SK-N-SH treated with all-trans-retinoic acid at 6 μM for 48 hours (cell line): ENCODE data around the gene ADAMTSL1.

Experiments
- ARNTL ChIP-seq: fragments of 450-650 bp; formaldehyde crosslinking; IDR thresholded peaks from 2 replicates; pipeline ENCODE4 v1.5.0; 2020; ENCODE audit warnings: low read depth, mild to moderate bottlenecking, moderate library complexity, borderline replicate concordance
- CSDC2 ChIP-seq: fragments of 250-450 bp; sonication (Bioruptor Pico); IDR thresholded peaks from 2 replicates; pipeline ENCODE4 v1.5.0; 2020; ENCODE audit warnings: mild to moderate bottlenecking, moderate library complexity
- ISL1 ChIP-seq: fragments of 250-450 bp; sonication (Bioruptor Pico); IDR thresholded peaks from 2 replicates; pipeline ENCODE4 v2.1.2; 2022; ENCODE audit warnings: mild to moderate bottlenecking, moderate library complexity
- OSR1 ChIP-seq: fragments of 250-450 bp; sonication (Bioruptor Pico); IDR thresholded peaks from 2 replicates; pipeline ENCODE4 v1.8.0; 2022; ENCODE audit warnings: moderate library complexity, mild to moderate bottlenecking, inconsistent platforms
- POU6F1 ChIP-seq: fragments of 250-450 bp; sonication (Bioruptor Pico); IDR thresholded peaks from 2 replicates; pipeline ENCODE4 v1.8.0; 2021; ENCODE audit warnings: low read depth, mild to moderate bottlenecking, moderate library complexity, borderline replicate concordance
- RARB ChIP-seq: fragments of 250-450 bp; sonication (Bioruptor Pico); IDR thresholded peaks from 2 replicates; pipeline ENCODE4 v1.8.0; 2021; ENCODE audit warnings: mild to moderate bottlenecking, moderate library complexity
- ZFP30 ChIP-seq: fragments of 450-650 bp; formaldehyde crosslinking; IDR thresholded peaks from 2 replicates; pipeline ENCODE4 v1.5.0; 2022; ENCODE audit warnings: mild to moderate bottlenecking, moderate library complexity
- ZNF565 ChIP-seq: fragments of 450-650 bp; formaldehyde crosslinking; conservative IDR thresholded peaks from 2 replicates; pipeline ENCODE4 v1.5.0; 2020; ENCODE audit warnings: low read depth, mild to moderate bottlenecking, moderate library complexity
- ZNF70 ChIP-seq: fragments of 450-650 bp; formaldehyde crosslinking; IDR thresholded peaks from 2 replicates; pipeline ENCODE4 v1.5.0; 2020; ENCODE audit warnings: mild to moderate bottlenecking, moderate library complexity
- TF ChIP-seq, protein P1 (sequence below): fragments of 250-450 bp; sonication (Bioruptor Pico); IDR thresholded peaks from 2 replicates; pipeline ENCODE4 v1.8.0; 2020; ENCODE audit warnings: mild to moderate bottlenecking, moderate library complexity, borderline replicate concordance

DNA sequence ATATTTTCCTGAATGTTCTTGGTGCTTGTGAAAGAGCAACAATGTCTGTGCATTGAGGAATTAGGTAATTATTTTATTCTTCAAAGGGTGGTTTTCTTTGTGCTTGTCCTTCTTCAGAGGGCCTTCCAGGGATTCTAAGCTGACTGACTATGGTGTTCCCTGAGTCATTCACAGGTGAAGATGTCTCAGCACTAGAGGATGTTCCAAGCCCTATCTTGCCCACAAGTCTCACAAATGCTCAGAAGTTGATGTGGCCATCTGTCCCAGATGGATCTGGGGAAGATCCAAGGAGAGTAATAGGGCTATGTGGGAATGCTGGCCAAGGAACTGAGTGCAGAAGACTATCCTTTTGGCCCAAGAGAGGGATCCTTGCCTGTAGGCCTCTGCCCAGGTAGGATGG is 120.9 kb downstream of the ADAMTSL1 start:
- TF ChIP-seq OSR1, result no peak
- TF ChIP-seq ZFP30, result no peak
- TF ChIP-seq, protein P1, sequence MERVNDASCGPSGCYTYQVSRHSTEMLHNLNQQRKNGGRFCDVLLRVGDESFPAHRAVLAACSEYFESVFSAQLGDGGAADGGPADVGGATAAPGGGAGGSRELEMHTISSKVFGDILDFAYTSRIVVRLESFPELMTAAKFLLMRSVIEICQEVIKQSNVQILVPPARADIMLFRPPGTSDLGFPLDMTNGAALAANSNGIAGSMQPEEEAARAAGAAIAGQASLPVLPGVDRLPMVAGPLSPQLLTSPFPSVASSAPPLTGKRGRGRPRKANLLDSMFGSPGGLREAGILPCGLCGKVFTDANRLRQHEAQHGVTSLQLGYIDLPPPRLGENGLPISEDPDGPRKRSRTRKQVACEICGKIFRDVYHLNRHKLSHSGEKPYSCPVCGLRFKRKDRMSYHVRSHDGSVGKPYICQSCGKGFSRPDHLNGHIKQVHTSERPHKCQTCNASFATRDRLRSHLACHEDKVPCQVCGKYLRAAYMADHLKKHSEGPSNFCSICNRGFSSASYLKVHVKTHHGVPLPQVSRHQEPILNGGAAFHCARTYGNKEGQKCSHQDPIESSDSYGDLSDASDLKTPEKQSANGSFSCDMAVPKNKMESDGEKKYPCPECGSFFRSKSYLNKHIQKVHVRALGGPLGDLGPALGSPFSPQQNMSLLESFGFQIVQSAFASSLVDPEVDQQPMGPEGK (CRISPR knock-in tag), result no peak
- TF ChIP-seq ZNF70 (CRISPR knock-in tag), result no peak
- TF ChIP-seq RARB (CRISPR knock-in tag), result no peak
- TF ChIP-seq CSDC2 (CRISPR knock-in tag), result no peak
- no peak for TF ChIP-seq POU6F1 (CRISPR knock-in tag)
- no peak for TF ChIP-seq ARNTL (CRISPR knock-in tag)
- TF ChIP-seq ZNF565 (CRISPR knock-in tag), result no peak
- no peak for TF ChIP-seq ISL1
